GM13976 (cell line): ENCODE results near the gene CHST9.

Experiments
- DNase-seq: peaks from one replicate; pipeline ENCODE4 v3.0.0; 2012; ENCODE audit warnings: low spot score
- CTCF ChIP-seq: IDR thresholded peaks from 2 replicates; pipeline ENCODE4 v1.5.1; 2012; ENCODE audit warnings: borderline replicate concordance, mild to moderate bottlenecking; ENCODE audit not compliant: insufficient read depth; ENCODE audit errors: extremely low read depth, missing control alignments, control extremely low read depth
- in situ Hi-C: fragments of 300-500 bp; cut with MboI; formaldehyde crosslinking; loops from one replicate; pipeline ENCODE4 v1.12.0; 2022; ENCODE audit warnings: low sequenced_read_pairs, mixed read lengths, inconsistent platforms; ENCODE audit not compliant: unreplicated experiment

The CHST9 gene

DNA sequence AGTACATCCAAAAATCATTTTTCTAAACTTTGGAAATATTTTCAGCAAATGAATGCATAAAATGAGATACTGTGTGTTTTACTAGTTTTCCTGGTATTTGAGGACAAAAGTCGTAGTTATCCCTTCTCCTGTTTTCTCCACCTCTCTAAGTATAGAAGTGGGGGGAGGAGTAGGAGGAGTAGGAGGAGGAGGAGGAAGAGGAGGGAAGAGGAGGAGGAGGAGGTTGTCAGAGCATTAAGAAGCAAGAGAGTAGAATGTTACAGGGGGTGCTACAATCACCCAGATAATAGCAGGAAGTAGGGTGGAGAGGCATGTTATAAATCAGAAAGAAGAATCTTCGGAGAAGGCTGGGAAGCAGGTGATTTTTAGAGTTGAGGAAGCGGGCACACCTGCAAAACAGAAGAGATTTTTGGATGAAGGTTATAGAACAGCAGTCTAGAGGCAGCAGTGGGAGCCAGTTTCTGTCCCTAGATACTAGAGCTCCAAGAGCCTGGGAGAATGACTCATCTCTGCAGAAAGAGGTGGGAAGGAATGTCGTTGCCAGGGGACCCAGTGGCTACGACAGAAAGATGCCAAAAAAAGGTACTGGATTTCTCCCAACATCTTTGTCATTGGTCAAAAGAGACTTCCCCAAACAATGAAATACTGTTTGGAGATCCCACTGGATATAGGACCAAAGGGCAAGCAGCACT, 275.4 kb downstream of the CHST9 start:
- in situ Hi-C loops = no loop called here
- TF ChIP-seq CTCF = no peak
- DNase-seq = no peak

GRCh38 chr18:26908906-26909305, 276.2 kb downstream of the CHST9 start:
- in situ Hi-C loops = no loop called here
- DNase-seq = no peak
- no peak for TF ChIP-seq CTCF

GRCh38 chr18:26902291-26902690, 282.8 kb downstream of the CHST9 start:
- in situ Hi-C loops = no loop called here
- no peak for DNase-seq
- no peak for TF ChIP-seq CTCF

- in situ Hi-C loops = no loop called here
- DNase-seq = no peak
- no peak for TF ChIP-seq CTCF
Observed at GRCh38 chr18:26901020-26901419, 284.1 kb downstream of the CHST9 start.

DNA sequence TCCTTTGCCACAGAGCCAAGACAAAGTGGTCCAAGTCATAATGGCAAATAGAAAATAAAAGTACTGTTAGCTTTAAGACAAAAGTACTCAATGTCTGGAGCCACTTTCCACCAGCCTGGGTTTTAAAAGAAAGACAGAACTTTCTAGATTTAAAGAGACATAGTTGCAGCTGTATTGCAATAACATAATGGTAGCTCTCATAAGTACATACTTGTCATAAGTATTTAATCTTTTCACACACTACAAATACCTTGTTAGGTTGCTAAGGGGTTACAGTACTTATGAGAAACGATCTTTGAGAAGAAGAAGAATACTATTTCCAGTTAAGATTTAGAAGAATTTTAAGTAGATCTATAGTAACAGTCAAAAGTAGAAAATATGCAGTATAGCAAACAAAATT, 290.7 kb downstream of the CHST9 start:
- no peak for DNase-seq
- no peak for TF ChIP-seq CTCF
- in situ Hi-C loops = no loop called here

GRCh38 chr18:26893996-26894395, 291.1 kb downstream of the CHST9 start:
- no peak for TF ChIP-seq CTCF
- in situ Hi-C loops = no loop called here
- no peak for DNase-seq

DNA sequence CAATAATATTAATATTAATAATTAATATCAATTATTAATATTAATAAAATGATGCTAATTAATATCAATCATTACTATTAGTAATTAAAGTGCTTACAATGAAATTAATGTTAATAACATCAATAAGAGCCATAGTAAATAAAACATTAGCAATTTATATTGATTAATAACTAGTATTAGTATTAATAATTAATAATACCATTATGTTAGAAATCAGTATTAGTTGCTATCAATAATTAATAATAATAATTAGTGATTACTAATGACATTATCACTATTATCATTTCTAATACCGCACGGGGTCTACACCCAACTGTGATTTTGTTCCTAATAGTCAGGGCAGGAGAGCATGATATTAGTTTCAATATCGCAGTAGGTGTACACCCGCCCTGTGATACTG, 296.8 kb downstream of the CHST9 start:
- in situ Hi-C loops = no loop called here

More for the DNA sequence above, 296.8 kb downstream of the CHST9 start:
- no peak for DNase-seq
- no peak for TF ChIP-seq CTCF
